Right lobe of liver (tissue), 6 donors: ENCODE measurements around the gene CTSD. TPM values are rescaled to one million over a fixed set of nuclear protein-coding genes. Genes with fewer than 3 reads are reported as not detected.
"Not testable (repeated sequence)": the region's sequence is repeated elsewhere in the genome, so short reads cannot be mapped to it uniquely, and the experiment has no call there.

Experiments
- ATAC-seq, 4 donors: fragments of 200-7000 bp; cut with Tn5 transposase; one replicate each; pipeline ENCODE4 v1.9.1; 2020; ENCODE audit warnings: mild to moderate bottlenecking in 4 of 4, moderate library complexity in 4 of 4
- DNase-seq, 3 donors: peaks; one replicate each; pipeline ENCODE4 v3.0.0-alpha.2; 2020
- H3K27ac ChIP-seq, 3 donors: fragments of 200-600 bp; one replicate each; pipeline ENCODE4 v1.8.0; 2022
- H3K27me3 ChIP-seq, 2 donors: fragments of 200-600 bp; one replicate each; pipeline ENCODE4 v1.8.0; 2022
- H3K36me3 ChIP-seq, 4 donors: fragments of 200-600 bp; sonication (generic) in 1 of 4; one replicate each; pipeline versions ENCODE4 v1.5.1 to v1.8.0; 2017 to 2022; ENCODE audit warnings: control low read depth in 1 of 4
- H3K4me1 ChIP-seq, 4 donors: fragments of 200-600 bp; sonication (generic) in 1 of 4; one replicate each; pipeline versions ENCODE4 v1.5.1 to v1.8.0; 2017 to 2022; ENCODE audit warnings: control low read depth in 1 of 4
- H3K4me3 ChIP-seq, 3 donors: fragments of 200-600 bp; one replicate each; pipeline ENCODE4 v1.8.0; 2022
- H3K9me3 ChIP-seq, 4 donors: fragments of 200-600 bp; sonication (generic) in 1 of 4; one replicate each; pipeline versions ENCODE4 v1.5.1 to v1.8.0; 2017 to 2022; ENCODE audit warnings: control low read depth in 1 of 4
- POLR2A ChIP-seq: fragments of 450-650 bp; IDR thresholded peaks from one replicate; pipeline ENCODE4 v1.6.1; 2017; ENCODE audit warnings: antibody characterized with exemption, mild to moderate bottlenecking
- WGBS: methylation state at CpG from one replicate; pipeline ENCODE4 v1.1.6; 2018; ENCODE audit warnings: low coverage, low lambda C conversion rate; ENCODE audit not compliant: insufficient coverage; ENCODE audit errors: missing lambda C conversion rate; 5-methylcytosine and 5-hydroxymethylcytosine counted together
- intact Hi-C, 2 donors: fragments of 100-400 bp; cut with DNase I; formaldehyde crosslinking; loops; one replicate each; pipeline versions ENCODE4 v1.11.2 to v1.14.1; 2022
- long read RNA-seq: library from polyadenylated mRNA; unstranded; transcript quantifications from one replicate; pipeline ENCODE4 v2.0.0, GENCODE V29; 2019
- total RNA-seq, 6 experiments: library from RNA; depleted of rRNA in 2 of 6; stranded (reverse); fragments of >200 nt in 2 of 6; fragmentation: NEBNext Ultra II Directional in 3 of 6; extraction: Animal tissue kit (Norgen Biotek cat#: 25700) in 3 of 6; gene quantifications; one replicate each; pipeline versions ENCODE4 v1.1.0 to v1.2.4, GENCODE V29; 2016 to 2023
- TF ChIP-seq, protein P1 (sequence below), 4 donors: fragments of 200-600 bp in 3 of 4; fragments of 450-650 bp in 1 of 4; IDR thresholded peaks; one replicate each; pipeline versions ENCODE4 v1.5.1 to v1.8.0; 2016 to 2022; ENCODE audit warnings: antibody characterized with exemption in 4 of 4, mild to moderate bottlenecking in 2 of 4
- donor health status: DM: no; HTN: yes; CAD: no.
- donor health status: DM: no; HTN: no; CAD: no.
- donor health status: DM: no; HTN: no; CAD: no.
- donor health status: DM: no; HTN: yes; CAD: no.
- donor health status: DM: no; HTN: yes; CAD: no.

The CTSD gene
- total RNA-seq = 1,000 to 10,000 TPM in 3 of 6 experiments, 100 to 1,000 TPM in 3; 515 to 1,549 (median 1,009) TPM
- long read RNA-seq, transcript CTSD-201 (9 exons, 2,123 nt) = major isoform, 187 of 249 reads
- long read RNA-seq, partial matches to known transcripts = 21 of 249 reads
- long read RNA-seq, other reads (novel, unspliced or antisense) = 39 of 249 reads

GRCh38 chr11:1763796-1764661 lies at the start of gene CTSD:
TSS of gene CTSD (minus strand) at chr11:1763927. CDS start at chr11:1763859, 68 bp downstream.
- Histone ChIP-seq H3K36me3 (peaks cover 0 to 21% (median 7%) of the 10 kb centered on the region in 4 donors), H3K27ac (peak within 1 kb of the TSS; percentile 82 to 99 (median 97)), H3K9me3 (no peaks in the 10 kb centered on the region), H3K4me3 (peak within 1 kb of the TSS; percentile 79 to 98 (median 97)), H3K4me1 (peaks cover 0 to 37% (median 16%) of the 10 kb centered on the region in 4 donors), H3K27me3 (no peaks in the 10 kb centered on the region)
- intact Hi-C loops = no loop called here
- 5% methylated on average over 24 of the region's 85 CpGs for WGBS
- peak; percentile 94 to 95 (median 94) for DNase-seq
- TF ChIP-seq, protein P1, sequence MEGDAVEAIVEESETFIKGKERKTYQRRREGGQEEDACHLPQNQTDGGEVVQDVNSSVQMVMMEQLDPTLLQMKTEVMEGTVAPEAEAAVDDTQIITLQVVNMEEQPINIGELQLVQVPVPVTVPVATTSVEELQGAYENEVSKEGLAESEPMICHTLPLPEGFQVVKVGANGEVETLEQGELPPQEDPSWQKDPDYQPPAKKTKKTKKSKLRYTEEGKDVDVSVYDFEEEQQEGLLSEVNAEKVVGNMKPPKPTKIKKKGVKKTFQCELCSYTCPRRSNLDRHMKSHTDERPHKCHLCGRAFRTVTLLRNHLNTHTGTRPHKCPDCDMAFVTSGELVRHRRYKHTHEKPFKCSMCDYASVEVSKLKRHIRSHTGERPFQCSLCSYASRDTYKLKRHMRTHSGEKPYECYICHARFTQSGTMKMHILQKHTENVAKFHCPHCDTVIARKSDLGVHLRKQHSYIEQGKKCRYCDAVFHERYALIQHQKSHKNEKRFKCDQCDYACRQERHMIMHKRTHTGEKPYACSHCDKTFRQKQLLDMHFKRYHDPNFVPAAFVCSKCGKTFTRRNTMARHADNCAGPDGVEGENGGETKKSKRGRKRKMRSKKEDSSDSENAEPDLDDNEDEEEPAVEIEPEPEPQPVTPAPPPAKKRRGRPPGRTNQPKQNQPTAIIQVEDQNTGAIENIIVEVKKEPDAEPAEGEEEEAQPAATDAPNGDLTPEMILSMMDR (IDR thresholded peaks at IDR 0.05) = peak in 1 of 4 donors; percentile 4
- peak; percentile 85 for TF ChIP-seq POLR2A
- peak; percentile 44 to 69 (median 63) for ATAC-seq

GRCh38 chr11:1813356-1813755 lies 49.6 kb upstream of the CTSD start:
- H3K4me3 ChIP-seq, H3K36me3 ChIP-seq, ATAC-seq, DNase-seq, H3K9me3 ChIP-seq, H3K27me3 ChIP-seq, intact Hi-C loops, H3K4me1 ChIP-seq, H3K27ac ChIP-seq: not testable (repeated sequence)
- WGBS = 77% methylated on average over 4 of the region's 9 CpGs

DNA sequence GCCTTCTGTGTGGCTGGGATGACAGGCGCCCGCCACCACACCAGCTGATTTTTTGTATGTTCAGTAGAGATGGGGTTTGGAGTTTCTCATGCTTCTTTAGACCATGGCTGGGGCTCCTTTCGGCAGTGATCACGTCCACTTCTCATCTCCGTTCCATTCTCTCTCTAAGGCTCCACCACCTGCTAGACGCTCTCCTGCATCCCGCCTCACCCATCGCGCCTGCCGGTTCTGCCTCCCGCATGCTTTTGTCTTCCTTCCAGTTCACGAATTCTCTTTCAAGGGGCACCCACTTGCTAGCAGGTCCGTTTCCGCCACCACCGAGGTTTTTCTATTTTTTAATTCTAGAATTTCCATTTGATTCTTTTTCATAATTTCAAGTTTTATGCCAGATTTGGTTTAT lies 49.1 kb upstream of the CTSD start:
- ATAC-seq (no peak), DNase-seq (no peak)
- no peaks in the 10 kb centered on the region for H3K9me3 ChIP-seq
- H3K27me3 ChIP-seq = no peaks in the 10 kb centered on the region
- intact Hi-C loops = no loop called here
- H3K4me3 ChIP-seq = no peak overlapping the region
- H3K36me3 ChIP-seq = no peaks in the 10 kb centered on the region
- H3K4me1 ChIP-seq = no peaks in the 10 kb centered on the region
- TF ChIP-seq POLR2A = no peak
- TF ChIP-seq, protein P1 (IDR thresholded peaks at IDR 0.05) = no peak
- WGBS = 71% methylated on average over 9 of the region's 15 CpGs
- no peak overlapping the region for H3K27ac ChIP-seq

- Histone ChIP-seq H3K36me3 (no peaks in the 10 kb centered on the region), H3K27ac (no peak overlapping the region), H3K27me3 (no peaks in the 10 kb centered on the region), H3K4me3 (no peak overlapping the region), H3K4me1 (no peaks in the 10 kb centered on the region), H3K9me3 (no peaks in the 10 kb centered on the region)
- intact Hi-C loops = no loop called here
- no peak for DNase-seq
- no peak for TF ChIP-seq POLR2A
- TF ChIP-seq, protein P1 (IDR thresholded peaks at IDR 0.05) = no peak
- ATAC-seq = no peak
- WGBS = 65% methylated on average over 5 of the region's 5 CpGs
Observed at GRCh38 chr11:1812274-1812673, 48.5 kb upstream of the CTSD start.

GRCh38 chr11:1810761-1811160 lies 47.0 kb upstream of the CTSD start:
- DNase-seq = no peak
- intact Hi-C loops = no loop called here
- Histone ChIP-seq H3K4me3 (no peak overlapping the region), H3K36me3 (no peaks in the 10 kb centered on the region), H3K27ac (no peak overlapping the region), H3K9me3 (no peaks in the 10 kb centered on the region), H3K4me1 (no peaks in the 10 kb centered on the region), H3K27me3 (no peaks in the 10 kb centered on the region)
- TF ChIP-seq, protein P1 (IDR thresholded peaks at IDR 0.05) = no peak
- TF ChIP-seq POLR2A = no peak
- WGBS = 66% methylated on average over 9 of the region's 10 CpGs
- ATAC-seq = peak in 1 of 4 donors; percentile 30
